Activated CD8-positive, alpha-beta memory T cell treated with anti-CD3 and anti-CD28 coated beads, Interleukin-2, amount 50 U/mL, for 4 hours (primary cell): ENCODE results near the gene THRSP.
"Not testable (repeated sequence)": the region's sequence is repeated elsewhere in the genome, so short reads cannot be mapped to it uniquely, and the experiment has no call there.

Experiments used
- DNase-seq: peaks from one replicate; pipeline ENCODE4 v3.0.0-alpha.2; 2020

Gene THRSP

GRCh38 chr11:78039919-78040671 is 23.6 kb upstream of the THRSP start:
- no peak for DNase-seq

DNA sequence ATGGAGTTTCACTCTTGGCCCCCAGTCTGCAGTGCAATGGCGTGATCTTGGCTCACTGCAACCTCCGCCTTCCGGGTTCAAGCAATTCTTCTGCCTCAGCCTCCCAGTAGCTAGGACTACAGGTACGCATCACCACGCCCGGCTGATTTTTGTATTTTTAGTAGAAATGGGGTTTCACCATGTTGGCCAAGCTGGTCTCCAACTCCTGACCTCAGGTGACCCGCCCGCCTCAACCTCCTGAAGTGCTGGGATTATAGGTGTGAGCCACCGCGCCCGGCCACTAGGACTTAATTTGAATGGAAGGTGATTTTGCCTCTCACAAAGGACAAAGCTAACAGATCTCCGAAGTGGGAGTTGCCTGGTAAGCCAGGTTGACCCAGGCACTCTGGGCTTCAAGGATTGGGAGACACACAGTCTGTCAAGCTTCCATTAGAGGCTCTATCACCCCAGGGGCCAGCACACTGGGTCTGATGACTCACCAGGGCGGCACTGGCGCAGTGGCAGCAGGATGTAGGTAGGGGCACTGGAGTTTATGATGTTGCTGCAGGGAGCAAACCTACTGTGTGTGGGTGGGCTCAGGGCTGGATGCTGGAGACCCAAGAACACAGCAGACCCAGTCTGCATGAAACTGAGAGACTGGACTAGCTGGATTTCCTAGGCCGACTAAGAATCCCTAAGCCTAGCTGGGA is 22.8 kb upstream of the THRSP start:
- DNase-seq = no peak

DNA sequence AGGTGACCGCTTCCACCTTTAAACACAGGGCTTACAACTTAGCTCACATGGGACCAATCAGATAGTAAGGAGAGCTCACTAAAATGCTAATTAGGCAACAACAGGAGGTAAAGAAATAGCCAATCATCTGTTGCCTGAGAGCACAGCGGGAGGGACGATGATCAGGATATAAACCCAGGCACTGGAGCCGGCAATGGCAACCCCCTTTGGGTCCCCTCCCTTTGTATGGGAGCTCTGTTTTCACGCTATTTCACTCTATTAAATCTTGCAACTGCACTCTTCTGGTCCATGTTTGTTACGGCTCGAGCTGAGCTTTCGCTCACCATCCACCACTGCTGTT is 22.3 kb upstream of the THRSP start:
- DNase-seq = not testable (repeated sequence)

- DNase-seq = no peak
Observed at GRCh38 chr11:78041843-78042440, 21.7 kb upstream of the THRSP start.

- DNase-seq = no peak
Observed at GRCh38 chr11:78044706-78045105, 19.0 kb upstream of the THRSP start.

GRCh38 chr11:78045851-78046485 is 17.7 kb upstream of the THRSP start:
- DNase-seq = peak; percentile 82

DNA sequence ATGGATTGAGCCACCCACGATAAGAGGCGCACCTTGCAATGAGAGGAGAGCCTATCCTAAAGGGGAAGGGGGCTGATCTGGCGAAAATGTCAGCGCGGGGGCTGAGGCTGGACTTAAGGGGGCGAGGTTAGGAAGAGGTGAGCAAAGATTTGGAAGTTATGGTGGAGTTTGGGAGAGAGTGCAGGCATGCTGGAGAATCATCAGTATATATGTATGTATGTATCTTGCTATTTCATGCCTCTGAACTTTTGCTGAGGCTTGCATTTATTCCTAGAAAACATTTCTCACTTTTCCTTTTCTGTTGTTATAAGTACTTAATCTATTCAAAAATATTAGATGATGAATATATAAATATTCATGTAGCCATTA is 17.2 kb upstream of the THRSP start:
- no peak for DNase-seq

GRCh38 chr11:78048561-78048960 is 15.1 kb upstream of the THRSP start:
- no peak for DNase-seq

DNA sequence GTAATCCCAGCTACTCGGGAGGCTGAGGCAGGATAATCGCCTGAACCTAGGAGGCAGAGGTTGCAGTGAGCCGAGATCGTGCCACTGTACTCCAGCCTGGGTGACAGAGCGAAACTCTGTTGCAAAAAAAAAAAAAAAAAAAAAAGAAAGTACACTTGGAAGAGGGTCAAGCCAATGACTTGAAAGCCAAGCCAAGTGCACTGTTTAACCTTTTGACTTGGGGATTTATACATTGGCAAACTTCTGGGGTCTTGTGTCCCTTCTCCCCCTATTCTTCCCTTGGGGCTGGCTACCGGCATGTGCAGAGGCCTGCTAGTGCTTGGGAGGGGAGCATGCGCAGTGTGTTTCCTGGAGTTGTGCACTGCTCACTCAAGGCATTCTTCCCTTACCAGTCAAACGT is 14.3 kb upstream of the THRSP start:
- no peak for DNase-seq

GRCh38 chr11:78050964-78051831 is 12.5 kb upstream of the THRSP start:
- no peak for DNase-seq

GRCh38 chr11:78054971-78055370 is 8.7 kb upstream of the THRSP start:
- DNase-seq = no peak

GRCh38 chr11:78056093-78056492 is 7.6 kb upstream of the THRSP start:
- no peak for DNase-seq

DNA sequence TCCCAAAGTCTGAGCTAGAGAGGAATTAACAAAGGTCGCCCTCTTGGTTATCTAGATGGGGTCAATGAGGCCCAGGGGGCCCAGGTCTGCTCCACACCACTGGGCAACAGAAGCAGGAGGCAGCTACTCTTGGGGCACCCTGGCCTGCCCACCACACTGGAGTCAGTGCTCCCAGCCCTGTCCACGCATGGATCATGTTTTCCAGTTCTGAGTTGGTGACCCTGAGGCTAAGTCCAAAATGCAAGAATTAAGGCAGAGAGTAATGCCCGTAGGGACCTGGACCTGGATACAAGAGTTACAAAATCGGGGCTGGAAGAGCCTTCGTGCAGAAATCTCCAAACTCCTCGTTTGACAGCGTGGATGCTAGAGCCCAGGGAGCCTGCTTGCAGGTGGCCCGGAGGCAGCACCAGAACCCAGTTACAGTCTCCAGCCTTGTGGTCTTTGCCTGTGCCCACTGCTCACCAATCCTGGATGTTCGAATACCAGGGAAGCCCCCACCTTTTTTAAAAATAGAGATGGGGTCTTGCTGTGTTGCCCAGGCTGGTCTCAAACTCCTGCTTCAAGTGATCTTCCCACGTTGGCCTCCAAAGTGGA is 6.1 kb upstream of the THRSP start:
- no peak for DNase-seq

DNA sequence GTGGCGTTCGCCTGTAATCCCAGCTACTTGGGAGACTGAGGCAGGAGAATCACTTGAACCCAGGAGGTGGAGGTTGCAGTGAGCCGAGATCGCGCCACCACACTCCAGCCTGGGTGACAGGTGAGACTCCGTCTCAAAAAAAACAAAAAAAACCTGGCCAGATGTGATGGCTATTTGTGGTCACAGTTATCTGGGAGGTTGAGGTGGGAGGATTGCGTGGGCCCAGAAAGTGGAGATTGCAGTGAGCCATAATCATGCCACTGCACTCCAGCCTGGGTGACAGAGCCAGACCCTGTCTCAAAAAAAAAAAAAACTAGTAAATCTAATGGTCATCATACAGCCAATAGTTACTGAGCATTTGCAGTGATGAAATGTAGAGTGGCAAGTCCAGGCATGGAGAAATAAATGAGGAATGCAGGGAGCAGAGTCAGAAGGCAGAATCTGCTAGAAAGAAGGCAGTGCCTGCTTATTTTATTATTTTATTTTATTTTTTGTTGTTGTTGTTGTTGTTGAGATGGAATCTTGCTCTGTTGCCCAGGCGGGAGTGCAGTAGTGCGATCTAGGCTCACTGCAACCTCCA is 3.8 kb upstream of the THRSP start:
- not testable (repeated sequence) for DNase-seq

- DNase-seq = no peak
Observed at GRCh38 chr11:78060533-78060932, 3.1 kb upstream of the THRSP start.

GRCh38 chr11:78061088-78061920 is 2.4 kb upstream of the THRSP start:
- no peak for DNase-seq

GRCh38 chr11:78061921-78062311 is 1.7 kb upstream of the THRSP start:
- DNase-seq = no peak

- DNase-seq = no peak
Observed at GRCh38 chr11:78062671-78063070, 990 bp upstream of the THRSP start.

- no peak for DNase-seq
Observed at GRCh38 chr11:78065203-78065602, 1.5 kb downstream of the THRSP start.

DNA sequence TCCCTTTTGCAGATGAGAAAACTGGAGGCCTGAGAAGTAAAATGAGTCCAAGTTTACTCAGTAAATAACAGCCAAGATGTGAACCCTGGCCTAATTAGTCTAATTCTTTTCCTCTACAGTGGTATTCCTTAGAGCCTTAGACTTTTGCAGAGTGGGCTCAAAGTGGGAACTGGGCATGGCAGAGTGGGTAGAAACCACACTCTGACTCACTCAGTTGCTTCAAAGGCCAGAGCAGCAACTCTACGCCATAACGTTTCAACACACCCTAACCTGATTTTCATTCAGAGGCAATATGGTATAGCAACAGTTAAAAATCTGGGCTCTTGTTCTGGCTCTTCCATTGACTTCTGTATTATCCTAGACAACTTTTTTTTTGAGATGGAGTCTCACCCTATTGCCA is 2.8 kb downstream of the THRSP start:
- no peak for DNase-seq

- DNase-seq = no peak
Observed at GRCh38 chr11:78067704-78068103, 4.0 kb downstream of the THRSP start.
